ENCODE data around the gene PGAP6. TPM values are rescaled to one million over a fixed set of nuclear protein-coding genes. Genes with fewer than 3 reads are reported as not detected.

Gene PGAP6
- total and polyA plus RNA-seq, 9 of the 15 experiments (the other 6 are each of a cell fraction or from before 2014, with no cell fraction given): 0.45 to 50.2 (median 39.3) TPM

- TF ChIP-seq, protein P1, sequence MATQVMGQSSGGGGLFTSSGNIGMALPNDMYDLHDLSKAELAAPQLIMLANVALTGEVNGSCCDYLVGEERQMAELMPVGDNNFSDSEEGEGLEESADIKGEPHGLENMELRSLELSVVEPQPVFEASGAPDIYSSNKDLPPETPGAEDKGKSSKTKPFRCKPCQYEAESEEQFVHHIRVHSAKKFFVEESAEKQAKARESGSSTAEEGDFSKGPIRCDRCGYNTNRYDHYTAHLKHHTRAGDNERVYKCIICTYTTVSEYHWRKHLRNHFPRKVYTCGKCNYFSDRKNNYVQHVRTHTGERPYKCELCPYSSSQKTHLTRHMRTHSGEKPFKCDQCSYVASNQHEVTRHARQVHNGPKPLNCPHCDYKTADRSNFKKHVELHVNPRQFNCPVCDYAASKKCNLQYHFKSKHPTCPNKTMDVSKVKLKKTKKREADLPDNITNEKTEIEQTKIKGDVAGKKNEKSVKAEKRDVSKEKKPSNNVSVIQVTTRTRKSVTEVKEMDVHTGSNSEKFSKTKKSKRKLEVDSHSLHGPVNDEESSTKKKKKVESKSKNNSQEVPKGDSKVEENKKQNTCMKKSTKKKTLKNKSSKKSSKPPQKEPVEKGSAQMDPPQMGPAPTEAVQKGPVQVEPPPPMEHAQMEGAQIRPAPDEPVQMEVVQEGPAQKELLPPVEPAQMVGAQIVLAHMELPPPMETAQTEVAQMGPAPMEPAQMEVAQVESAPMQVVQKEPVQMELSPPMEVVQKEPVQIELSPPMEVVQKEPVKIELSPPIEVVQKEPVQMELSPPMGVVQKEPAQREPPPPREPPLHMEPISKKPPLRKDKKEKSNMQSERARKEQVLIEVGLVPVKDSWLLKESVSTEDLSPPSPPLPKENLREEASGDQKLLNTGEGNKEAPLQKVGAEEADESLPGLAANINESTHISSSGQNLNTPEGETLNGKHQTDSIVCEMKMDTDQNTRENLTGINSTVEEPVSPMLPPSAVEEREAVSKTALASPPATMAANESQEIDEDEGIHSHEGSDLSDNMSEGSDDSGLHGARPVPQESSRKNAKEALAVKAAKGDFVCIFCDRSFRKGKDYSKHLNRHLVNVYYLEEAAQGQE (IDR thresholded peaks at IDR 0.05; ENCODE audit: borderline replicate concordance): peak; percentile 66; the same call in 1 of the 2 replicates
- TF ChIP-seq, protein P1 (CRISPR knock-in tag; IDR thresholded peaks at IDR 0.05; ENCODE audit: low read depth): no peak
- TF ChIP-seq ZNF668 (CRISPR knock-in tag; IDR thresholded peaks at IDR 0.05) (no peak), NR2C1 (IDR thresholded peaks at IDR 0.05) (no peak), NR2C1 (tag; IDR thresholded peaks at IDR 0.05) (no peak), ESRRA (IDR thresholded peaks at IDR 0.05; ENCODE audit: borderline replicate concordance, low read depth) (0 out of 2 replicates have a peak, but pooled peaks have one; percentile 19), PHB (CRISPR knock-in tag; IDR thresholded peaks at IDR 0.05) (no peak), ZBED1 (IDR thresholded peaks at IDR 0.05) (no peak), HMBOX1 (IDR thresholded peaks at IDR 0.05) (no peak), GTF2F1 (IDR thresholded peaks at IDR 0.05; ENCODE audit: low read depth, low read length) (no peak), CLOCK (CRISPR knock-in tag; IDR thresholded peaks at IDR 0.05; ENCODE audit: borderline replicate concordance) (no peak), ZKSCAN3 (CRISPR knock-in tag; IDR thresholded peaks at IDR 0.05) (no peak), ZKSCAN1 (IDR thresholded peaks at IDR 0.05; ENCODE audit: low read depth, low read length) (peak; percentile 68; the same call in 1 of the 2 replicates), PCBP1 (IDR thresholded peaks at IDR 0.05; ENCODE audit: low read depth, low read length, poor library complexity, severe bottlenecking) (no peak), TRIM28 (IDR thresholded peaks at IDR 0.05) (peak; percentile 98), RBM25 (IDR thresholded peaks at IDR 0.05; ENCODE audit: low read depth, low read length, severe bottlenecking) (peak; percentile 89), KDM1A (IDR thresholded peaks at IDR 0.05) (peak; percentile 84 to 92), PHF21A (IDR thresholded peaks at IDR 0.05; ENCODE audit: borderline replicate concordance, low read depth) (no peak), BRD4 (IDR thresholded peaks at IDR 0.05) (no peak), ZNF175 (CRISPR knock-in tag; IDR thresholded peaks at IDR 0.05; ENCODE audit: low read depth) (no peak), CSDE1 (IDR thresholded peaks at IDR 0.05) (no peak)
These were observed 10.1 kb upstream of the PGAP6 start (continued) for GRCh38 chr16:391885-392335.

Measured in K562 (cell line).